Right lobe of liver (tissue), 6 donors: ENCODE measurements around the gene PRR35. TPM values are rescaled to one million over a fixed set of nuclear protein-coding genes. Genes with fewer than 3 reads are reported as not detected.

Experiments used
- ATAC-seq, 4 donors: fragments of 200-7000 bp; cut with Tn5 transposase; one replicate each; pipeline ENCODE4 v1.9.1; 2020; ENCODE audit warnings: mild to moderate bottlenecking in 4 of 4, moderate library complexity in 4 of 4
- DNase-seq, 3 donors: peaks; one replicate each; pipeline ENCODE4 v3.0.0-alpha.2; 2020
- H3K27ac ChIP-seq, 3 donors: fragments of 200-600 bp; one replicate each; pipeline ENCODE4 v1.8.0; 2022
- H3K27me3 ChIP-seq, 2 donors: fragments of 200-600 bp; one replicate each; pipeline ENCODE4 v1.8.0; 2022
- H3K36me3 ChIP-seq, 4 donors: fragments of 200-600 bp; sonication (generic) in 1 of 4; one replicate each; pipeline versions ENCODE4 v1.5.1 to v1.8.0; 2017 to 2022; ENCODE audit warnings: control low read depth in 1 of 4
- H3K4me1 ChIP-seq, 4 donors: fragments of 200-600 bp; sonication (generic) in 1 of 4; one replicate each; pipeline versions ENCODE4 v1.5.1 to v1.8.0; 2017 to 2022; ENCODE audit warnings: control low read depth in 1 of 4
- H3K4me3 ChIP-seq, 3 donors: fragments of 200-600 bp; one replicate each; pipeline ENCODE4 v1.8.0; 2022
- H3K9me3 ChIP-seq, 4 donors: fragments of 200-600 bp; sonication (generic) in 1 of 4; one replicate each; pipeline versions ENCODE4 v1.5.1 to v1.8.0; 2017 to 2022; ENCODE audit warnings: control low read depth in 1 of 4
- POLR2A ChIP-seq: fragments of 450-650 bp; IDR thresholded peaks from one replicate; pipeline ENCODE4 v1.6.1; 2017; ENCODE audit warnings: antibody characterized with exemption, mild to moderate bottlenecking
- WGBS: methylation state at CpG from one replicate; pipeline ENCODE4 v1.1.6; 2018; ENCODE audit warnings: low coverage, low lambda C conversion rate; ENCODE audit not compliant: insufficient coverage; ENCODE audit errors: missing lambda C conversion rate; 5-methylcytosine and 5-hydroxymethylcytosine counted together
- intact Hi-C, 2 donors: fragments of 100-400 bp; cut with DNase I; formaldehyde crosslinking; loops; one replicate each; pipeline versions ENCODE4 v1.11.2 to v1.14.1; 2022
- microRNA-seq, 2 donors: library from miRNA; unstranded; fragments of <30 nt; microRNA quantifications; one replicate each; pipeline ENCODE4, GENCODE V29; 2019 to 2020
- small RNA-seq, 2 experiments: library from RNA; depleted of rRNA; stranded (forward); fragments of <200 nt; gene quantifications; one replicate each; pipeline ENCODE3, GENCODE V24; 2016
- total RNA-seq, 6 experiments: library from RNA; depleted of rRNA in 2 of 6; stranded (reverse); fragments of >200 nt in 2 of 6; fragmentation: NEBNext Ultra II Directional in 3 of 6; extraction: Animal tissue kit (Norgen Biotek cat#: 25700) in 3 of 6; gene quantifications; one replicate each; pipeline versions ENCODE4 v1.1.0 to v1.2.4, GENCODE V29; 2016 to 2023
- TF ChIP-seq, protein P1 (sequence below), 4 donors: fragments of 200-600 bp in 3 of 4; fragments of 450-650 bp in 1 of 4; IDR thresholded peaks; one replicate each; pipeline versions ENCODE4 v1.5.1 to v1.8.0; 2016 to 2022; ENCODE audit warnings: antibody characterized with exemption in 4 of 4, mild to moderate bottlenecking in 2 of 4
- donor health status: DM: no; HTN: yes; CAD: no.
- donor health status: DM: no; HTN: no; CAD: no.
- donor health status: DM: no; HTN: no; CAD: no.
- donor health status: DM: no; HTN: yes; CAD: no.
- donor health status: DM: no; HTN: yes; CAD: no.

The PRR35 gene
- total RNA-seq, 6 experiments from 2014 or later = not detected

DNA sequence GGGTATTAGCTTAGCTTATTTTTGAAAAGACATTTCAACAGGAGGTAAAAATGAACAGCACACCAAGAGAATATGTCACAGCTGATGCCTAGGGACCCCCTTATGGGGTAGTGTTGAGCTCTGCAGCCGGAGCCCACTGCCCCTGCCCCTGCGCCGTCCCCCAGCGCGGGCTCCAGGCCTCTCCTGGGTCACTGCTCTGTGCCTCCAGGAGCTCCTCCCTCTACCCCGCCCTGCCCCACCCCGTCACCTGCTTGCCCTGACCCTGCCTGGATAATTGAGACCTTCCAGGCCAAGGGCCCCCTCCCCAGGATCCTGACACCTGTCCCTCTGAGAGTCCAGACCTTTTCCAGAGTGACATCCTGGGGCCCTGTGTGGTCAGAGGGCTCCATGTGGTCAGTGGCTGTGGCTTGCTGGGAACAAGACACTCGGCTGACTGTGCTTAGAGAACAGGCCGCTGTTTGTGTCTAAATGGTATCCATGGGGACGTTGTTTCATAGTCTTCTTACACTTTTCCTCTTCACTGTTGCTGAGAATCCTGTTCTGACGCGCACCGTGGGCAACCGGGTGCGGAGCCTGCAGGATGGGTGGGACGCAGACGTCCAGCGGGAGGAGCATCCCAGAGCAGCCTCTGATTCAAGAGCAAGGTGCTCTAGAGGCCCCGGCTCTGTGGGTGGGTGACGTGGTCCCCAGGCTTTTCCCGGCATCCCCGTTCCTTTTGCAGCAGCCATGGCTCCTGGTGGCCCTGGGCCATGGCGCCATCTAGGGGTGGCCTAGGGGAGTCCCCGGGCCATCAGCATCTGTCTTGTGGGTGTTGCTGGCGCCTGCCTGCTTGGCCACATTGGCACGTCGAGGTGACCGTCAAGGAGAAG, 50.6 kb downstream of the PRR35 start:
- ATAC-seq = peak; percentile 81 to 90 (median 86)
- no peaks in the 10 kb centered on the region for H3K36me3 ChIP-seq
- H3K27me3 ChIP-seq = no peaks in the 10 kb centered on the region
- H3K4me3 ChIP-seq = no peak overlapping the region
- TF ChIP-seq, protein P1, sequence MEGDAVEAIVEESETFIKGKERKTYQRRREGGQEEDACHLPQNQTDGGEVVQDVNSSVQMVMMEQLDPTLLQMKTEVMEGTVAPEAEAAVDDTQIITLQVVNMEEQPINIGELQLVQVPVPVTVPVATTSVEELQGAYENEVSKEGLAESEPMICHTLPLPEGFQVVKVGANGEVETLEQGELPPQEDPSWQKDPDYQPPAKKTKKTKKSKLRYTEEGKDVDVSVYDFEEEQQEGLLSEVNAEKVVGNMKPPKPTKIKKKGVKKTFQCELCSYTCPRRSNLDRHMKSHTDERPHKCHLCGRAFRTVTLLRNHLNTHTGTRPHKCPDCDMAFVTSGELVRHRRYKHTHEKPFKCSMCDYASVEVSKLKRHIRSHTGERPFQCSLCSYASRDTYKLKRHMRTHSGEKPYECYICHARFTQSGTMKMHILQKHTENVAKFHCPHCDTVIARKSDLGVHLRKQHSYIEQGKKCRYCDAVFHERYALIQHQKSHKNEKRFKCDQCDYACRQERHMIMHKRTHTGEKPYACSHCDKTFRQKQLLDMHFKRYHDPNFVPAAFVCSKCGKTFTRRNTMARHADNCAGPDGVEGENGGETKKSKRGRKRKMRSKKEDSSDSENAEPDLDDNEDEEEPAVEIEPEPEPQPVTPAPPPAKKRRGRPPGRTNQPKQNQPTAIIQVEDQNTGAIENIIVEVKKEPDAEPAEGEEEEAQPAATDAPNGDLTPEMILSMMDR (IDR thresholded peaks at IDR 0.05) = peak; percentile 66 to 85 (median 80)
- no peak for TF ChIP-seq POLR2A
- no peaks in the 10 kb centered on the region for H3K9me3 ChIP-seq
- intact Hi-C loops = no loop called here
- peak in 1 of 3 donors; percentile 62 for DNase-seq
- H3K4me1 ChIP-seq = peaks cover 0 to 2% (median 0%) of the 10 kb centered on the region in 4 donors
- no peak overlapping the region for H3K27ac ChIP-seq
- 80% methylated on average over 5 of the region's 28 CpGs for WGBS

DNA sequence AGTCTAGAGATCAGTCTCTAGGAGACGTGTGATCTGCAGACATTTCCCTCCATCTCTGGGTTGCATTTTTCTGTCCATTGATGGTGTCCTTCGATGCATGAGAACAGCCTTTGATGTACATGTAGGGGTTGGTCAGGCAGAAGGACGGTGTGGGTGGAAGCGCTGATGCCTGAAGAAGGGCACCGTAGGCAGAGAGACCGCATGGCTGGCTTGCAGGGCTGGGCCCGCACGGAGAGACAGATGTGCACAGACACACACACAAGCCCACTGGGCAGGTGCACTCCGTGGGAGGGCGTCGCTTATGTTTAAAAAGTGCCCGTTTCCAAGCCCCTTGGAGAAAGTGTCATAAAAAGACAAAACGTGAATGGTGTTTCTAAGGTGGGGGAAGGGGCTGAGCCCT, 54.9 kb downstream of the PRR35 start:
- Histone ChIP-seq H3K4me1 (peaks cover 0 to 15% (median 3%) of the 10 kb centered on the region in 4 donors), H3K36me3 (no peaks in the 10 kb centered on the region), H3K27me3 (no peaks in the 10 kb centered on the region), H3K4me3 (no peak overlapping the region), H3K9me3 (no peaks in the 10 kb centered on the region), H3K27ac (no peak overlapping the region)
- ATAC-seq = no peak
- intact Hi-C loops = no loop called here
- no peak for DNase-seq
- 92% methylated on average over 10 of the region's 13 CpGs for WGBS
- TF ChIP-seq, protein P1 (IDR thresholded peaks at IDR 0.05) = no peak
- TF ChIP-seq POLR2A = no peak

Small RNA genes lying within 50 kb of the gene (microRNA-seq; reads per million reads assigned to microRNA genes)
- 2.0 to 2.6 reads per million in 2 donors for gene MIR3176
- gene MIR5587 = 0.29 to 1.3 reads per million in 2 donors

Small RNA genes lying within 50 kb of the gene (small RNA-seq; reads per million reads assigned to genes)
- gene MIR3176 (0 to 0.19 reads per million in 2 experiments), gene MIR5587 (0 to 0.29 reads per million in 2 experiments), gene Z98883.1 (0 reads per million in 2 experiments)

Other genes starting within 250 kb of the PRR35 start
- gene AXIN1, start 207.7 kb upstream of the PRR35 start, total RNA-seq = 10 to 100 TPM in 3 of 6 experiments, 1 to 10 TPM in 3; 5.5 to 17.4 (median 9.4) TPM
- gene MRPL28, start 189.9 kb upstream of the PRR35 start, total RNA-seq = 10 to 100 TPM; 29.9 to 64.7 (median 32.6) TPM
- gene PGAP6, start 178.4 kb upstream of the PRR35 start, total RNA-seq = 10 to 100 TPM; 24.3 to 44.6 (median 28.0) TPM
- 10 to 100 TPM; 50.3 to 83.6 (median 61.0) TPM for gene NME4, start 163.2 kb upstream of the PRR35 start, total RNA-seq
- gene DECR2, start 158.5 kb upstream of the PRR35 start, total RNA-seq = 100 to 1,000 TPM in 3 of 6 experiments, 10 to 100 TPM in 3; 73.6 to 169 (median 97.0) TPM
- 10 to 100 TPM; 19.5 to 38.3 (median 25.5) TPM for gene RAB11FIP3, start 134.7 kb upstream of the PRR35 start, total RNA-seq
- gene CAPN15, start 32.7 kb upstream of the PRR35 start, total RNA-seq = 10 to 100 TPM; 17.3 to 34.3 (median 23.3) TPM
- under 1 TPM in 5 of 6 experiments, not detected in 1; 0.12 to 0.33 (median 0.28) TPM for gene NHLRC4, start 6.6 kb downstream of the PRR35 start, total RNA-seq
- 10 to 100 TPM; 19.5 to 32.0 (median 27.8) TPM for gene PIGQ, start 9.6 kb downstream of the PRR35 start, total RNA-seq
- gene RAB40C, start 29.7 kb downstream of the PRR35 start, total RNA-seq = 10 to 100 TPM in 5 of 6 experiments, 1 to 10 TPM in 1; 10.0 to 14.1 (median 12.0) TPM
- gene WFIKKN1, start 70.6 kb downstream of the PRR35 start, total RNA-seq = under 1 TPM; 0.43 to 0.70 (median 0.56) TPM
- gene METTL26, start 75.9 kb downstream of the PRR35 start, total RNA-seq = 100 to 1,000 TPM in 1 of 6 experiments, 10 to 100 TPM in 5; 22.7 to 126 (median 32.6) TPM
- gene MCRIP2, start 81.4 kb downstream of the PRR35 start, total RNA-seq = 100 to 1,000 TPM in 2 of 6 experiments, 10 to 100 TPM in 4; 48.8 to 130 (median 76.7) TPM
- 10 to 100 TPM in 4 of 6 experiments, 1 to 10 TPM in 2; 7.2 to 18.1 (median 11.8) TPM for gene WDR90, start 89.0 kb downstream of the PRR35 start, total RNA-seq
- gene RHOT2, start 107.7 kb downstream of the PRR35 start, total RNA-seq = 10 to 100 TPM; 28.5 to 44.8 (median 40.3) TPM
- gene RHBDL1, start 115.3 kb downstream of the PRR35 start, total RNA-seq = 1 to 10 TPM in 1 of 6 experiments, under 1 TPM in 5; 0.37 to 1.1 (median 0.60) TPM
- gene STUB1, start 120.0 kb downstream of the PRR35 start, total RNA-seq = 10 to 100 TPM; 37.3 to 69.6 (median 54.3) TPM
- gene JMJD8, start 123.9 kb downstream of the PRR35 start, total RNA-seq = 10 to 100 TPM; 26.9 to 68.1 (median 36.9) TPM
- gene WDR24, start 130.0 kb downstream of the PRR35 start, total RNA-seq = 10 to 100 TPM in 1 of 6 experiments, 1 to 10 TPM in 5; 5.5 to 11.7 (median 9.7) TPM
- 1 to 10 TPM in 2 of 6 experiments, under 1 TPM in 1, not detected in 3; 0.05 to 2.3 (median 1.7) TPM for gene FBXL16, start 145.4 kb downstream of the PRR35 start, total RNA-seq
- gene METRN, start 154.7 kb downstream of the PRR35 start, total RNA-seq = 10 to 100 TPM; 14.0 to 43.7 (median 26.2) TPM
- 10 to 100 TPM; 19.7 to 56.0 (median 28.2) TPM for gene ANTKMT, start 160.8 kb downstream of the PRR35 start, total RNA-seq
- gene CCDC78, start 166.0 kb downstream of the PRR35 start, total RNA-seq = under 1 TPM in 1 of 6 experiments, not detected in 5; 0.31 TPM
- gene HAGHL, start 166.7 kb downstream of the PRR35 start, total RNA-seq = 1 to 10 TPM in 4 of 6 experiments, under 1 TPM in 2; 0.83 to 2.5 (median 1.3) TPM
- gene CIAO3, start 180.6 kb downstream of the PRR35 start, total RNA-seq = 10 to 100 TPM; 11.9 to 26.1 (median 17.3) TPM
- under 1 TPM in 1 of 6 experiments, not detected in 5; 0.25 TPM for gene MSLN, start 200.3 kb downstream of the PRR35 start, total RNA-seq
- gene RPUSD1, start 228.0 kb downstream of the PRR35 start, total RNA-seq = 10 to 100 TPM in 2 of 6 experiments, 1 to 10 TPM in 4; 5.1 to 16.2 (median 6.6) TPM
- gene CHTF18, start 228.2 kb downstream of the PRR35 start, total RNA-seq = 1 to 10 TPM; 2.9 to 7.8 (median 4.6) TPM
- not detected for gene GNG13, start 240.3 kb downstream of the PRR35 start, total RNA-seq